IPS-NIHi11 (cell line): Measurements from ENCODE around the gene SLAMF8.

Experiments
- DNase-seq: peaks from one replicate; pipeline ENCODE4 v3.0.0; 2012; ENCODE audit warnings: mixed read lengths, low spot score

The SLAMF8 gene

DNA sequence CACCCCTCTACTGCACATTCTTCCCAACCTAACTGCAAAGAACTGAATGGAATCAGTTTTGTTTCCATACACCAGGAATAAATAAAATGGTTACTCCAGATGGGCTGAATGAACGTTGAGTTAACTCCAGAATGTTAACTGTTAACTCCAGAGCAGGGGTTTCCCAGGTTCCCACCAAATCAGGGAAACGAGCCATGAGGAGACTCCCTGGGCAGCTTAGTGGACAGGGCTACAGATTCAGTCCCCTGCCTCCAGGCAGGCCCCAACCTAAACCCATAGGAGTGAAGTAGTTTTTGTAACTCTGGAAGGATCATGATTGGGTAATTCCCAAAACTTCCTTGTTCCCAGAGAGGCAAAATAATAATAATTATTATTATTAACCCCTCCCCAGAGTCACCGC, 21.7 kb downstream of the SLAMF8 start:
- DNase-seq = no peak

DNA sequence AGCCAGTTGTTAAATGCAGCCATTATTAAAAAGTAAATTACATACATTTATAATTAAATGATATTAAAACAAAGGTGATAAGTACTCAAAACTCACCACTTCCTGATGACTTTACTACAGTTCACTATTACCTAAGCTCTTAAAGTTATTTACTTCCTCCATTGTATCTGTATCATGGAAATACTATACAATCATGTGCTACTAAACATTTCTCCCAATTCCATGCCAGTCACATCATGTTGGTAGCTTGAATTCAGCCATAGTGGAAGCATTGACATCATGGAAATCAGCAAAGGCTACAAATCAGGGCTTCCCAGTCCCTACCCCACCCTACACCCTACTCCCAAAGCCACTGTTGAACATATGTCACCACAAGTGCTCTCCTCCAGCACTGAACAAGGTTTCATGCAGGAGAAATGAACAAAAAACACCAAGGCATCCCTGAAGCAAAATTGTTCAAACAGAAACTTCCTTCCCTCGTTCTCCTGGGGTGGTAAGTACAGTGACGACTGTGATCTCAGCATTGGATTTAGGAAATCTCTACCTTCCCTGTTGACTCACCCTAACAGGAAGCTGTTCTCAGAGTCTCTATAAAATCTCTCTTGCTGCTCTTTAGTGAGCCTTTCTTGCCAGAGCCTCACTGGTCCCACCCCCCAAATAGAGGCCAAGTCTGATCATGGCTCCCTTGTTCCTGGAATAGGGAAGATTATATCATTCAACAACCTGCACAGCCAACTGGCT, 23.1 kb downstream of the SLAMF8 start:
- no peak for DNase-seq

DNA sequence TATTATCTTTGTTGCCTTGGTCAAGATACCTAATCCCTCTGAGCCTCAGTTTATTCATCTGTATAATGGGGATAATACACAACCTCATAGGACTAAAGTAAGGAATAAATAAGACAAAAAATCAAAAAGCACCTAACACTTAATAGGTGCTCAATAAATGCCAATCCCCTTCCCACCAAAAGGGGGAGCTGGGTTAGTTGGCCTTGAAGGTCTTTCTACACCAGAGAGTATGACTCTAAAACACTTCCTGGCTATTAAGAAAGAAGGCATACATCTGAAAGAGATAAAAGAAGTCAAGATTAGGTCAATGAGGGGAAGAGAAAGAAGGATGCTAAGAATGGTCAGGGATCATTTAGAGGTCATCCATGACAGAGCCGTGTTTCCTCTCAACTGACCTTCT, 24.7 kb downstream of the SLAMF8 start:
- no peak for DNase-seq

DNA sequence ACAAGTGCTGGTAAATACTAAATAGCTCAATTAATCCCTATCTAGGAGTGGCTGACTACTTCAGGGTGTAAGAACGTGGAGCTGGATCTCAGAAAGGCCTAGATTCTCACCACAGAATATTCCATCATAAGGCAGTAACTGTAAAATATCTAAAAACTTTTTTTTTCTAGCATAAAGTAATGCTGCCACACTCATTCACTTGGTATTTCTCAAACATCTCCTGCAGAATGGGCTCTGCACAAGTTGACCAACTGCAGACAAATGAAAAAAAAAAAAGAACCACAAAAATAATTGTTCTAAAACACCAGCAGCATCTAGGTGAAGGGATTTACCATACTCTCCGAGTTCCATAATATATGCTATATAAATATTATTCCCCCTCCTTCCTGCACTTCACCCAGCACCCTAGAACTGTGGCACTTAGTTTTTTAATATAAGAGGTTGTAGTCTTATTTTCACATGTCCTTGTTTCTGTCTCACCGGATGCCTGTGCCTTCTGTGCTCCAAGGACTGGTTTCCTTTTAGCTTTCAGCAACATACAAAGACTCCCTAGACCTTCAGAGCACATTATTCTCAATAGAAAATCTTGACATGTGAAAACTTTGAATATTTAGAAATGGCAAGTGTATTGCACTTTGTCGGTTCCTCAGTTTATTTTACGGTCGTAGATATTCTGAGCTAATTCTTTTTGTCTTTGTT, 26.9 kb downstream of the SLAMF8 start:
- no peak for DNase-seq

DNA sequence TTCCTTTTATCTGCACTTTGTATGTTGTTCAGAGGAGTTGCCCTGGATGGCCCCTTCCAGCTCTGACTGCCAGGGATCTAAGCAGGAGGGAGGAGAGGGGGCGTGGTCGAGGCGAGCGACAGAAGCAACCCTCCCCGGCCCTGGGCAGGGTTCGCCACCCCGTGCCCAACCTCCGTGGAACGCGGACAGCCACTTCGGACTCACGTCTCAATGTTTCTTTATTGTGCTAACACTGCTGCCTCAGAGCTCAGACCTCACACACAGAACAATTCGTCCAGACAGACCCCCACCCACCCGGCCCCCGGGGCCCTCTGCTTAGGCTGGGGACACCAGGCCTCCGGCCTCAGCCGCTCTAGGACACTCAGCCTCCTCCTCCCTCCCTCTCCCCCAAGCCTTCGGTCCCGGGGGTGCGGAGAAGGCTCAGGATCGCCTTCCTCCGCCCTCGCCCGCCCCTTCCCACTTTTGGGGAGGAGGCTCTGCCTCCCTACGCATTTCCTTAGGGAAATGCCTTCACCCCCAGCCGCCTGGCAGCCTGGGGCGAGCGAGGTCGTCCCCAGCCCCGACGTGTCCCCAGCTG, 27.5 kb downstream of the SLAMF8 start:
- peak; percentile 74 for DNase-seq

DNA sequence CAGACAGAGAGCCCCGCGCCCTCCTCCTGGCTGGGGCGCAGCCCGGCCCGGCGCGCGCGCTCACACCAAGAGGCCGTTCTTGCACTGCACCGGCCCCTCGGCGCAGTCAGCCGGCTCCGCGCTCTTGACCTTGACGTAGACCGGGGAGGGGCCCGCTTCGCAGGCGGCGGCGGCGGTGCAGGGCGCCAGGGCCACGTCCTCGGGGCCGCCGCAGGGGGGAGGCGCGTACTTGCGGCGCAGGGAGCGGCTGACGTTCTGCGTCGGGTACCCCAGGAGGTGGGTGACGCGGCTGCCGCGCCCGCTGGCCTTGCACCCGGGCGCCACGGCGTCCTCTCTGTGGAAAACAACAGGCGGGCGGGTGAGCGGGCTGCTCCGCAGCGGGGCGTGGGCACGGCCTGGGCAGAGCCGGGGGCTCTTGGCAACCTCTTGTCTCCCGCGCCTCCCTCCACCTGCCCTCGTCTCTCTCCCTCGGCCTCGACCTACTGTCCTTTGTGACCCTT, 28.1 kb downstream of the SLAMF8 start:
- peak; percentile 78 for DNase-seq

DNA sequence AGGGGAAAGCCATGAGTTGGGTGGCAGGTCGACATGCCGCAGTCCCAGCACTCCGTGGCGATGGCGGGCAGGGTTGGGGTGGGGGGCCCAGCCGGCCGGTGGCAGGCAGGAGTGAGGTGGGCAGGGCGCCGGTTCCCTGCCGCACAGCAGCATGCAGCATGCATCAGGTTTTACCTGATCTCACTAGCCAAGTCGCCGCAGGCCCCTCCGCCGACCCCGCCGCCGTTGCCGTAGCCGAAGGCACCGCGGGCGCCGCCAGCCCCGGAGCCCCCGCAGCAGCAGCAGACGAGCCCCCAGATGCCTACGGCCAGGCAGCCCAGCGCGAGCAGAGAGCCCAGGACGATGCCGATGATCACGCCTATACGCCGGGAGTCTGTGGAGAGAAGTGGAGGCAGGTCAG, 29.0 kb downstream of the SLAMF8 start:
- DNase-seq = no peak

DNA sequence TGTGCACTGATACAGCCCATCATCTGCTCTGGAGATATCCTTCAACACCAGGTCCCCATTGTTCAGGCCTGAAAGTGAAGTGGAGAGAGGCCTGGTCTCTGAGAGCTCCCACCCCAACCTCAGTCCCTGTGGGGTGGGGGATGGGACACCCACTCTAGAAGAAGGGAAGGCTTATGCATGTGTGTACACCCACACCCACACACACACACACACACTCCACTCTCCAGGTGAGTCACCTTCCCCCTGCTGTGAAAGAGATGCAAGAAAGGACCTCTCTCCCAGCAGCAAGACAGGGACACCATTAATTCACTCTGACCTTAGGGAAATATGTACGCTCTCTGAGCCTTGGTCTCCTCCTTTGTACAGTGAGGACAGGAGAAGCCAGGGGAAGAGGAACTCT, 29.9 kb downstream of the SLAMF8 start:
- no peak for DNase-seq

DNA sequence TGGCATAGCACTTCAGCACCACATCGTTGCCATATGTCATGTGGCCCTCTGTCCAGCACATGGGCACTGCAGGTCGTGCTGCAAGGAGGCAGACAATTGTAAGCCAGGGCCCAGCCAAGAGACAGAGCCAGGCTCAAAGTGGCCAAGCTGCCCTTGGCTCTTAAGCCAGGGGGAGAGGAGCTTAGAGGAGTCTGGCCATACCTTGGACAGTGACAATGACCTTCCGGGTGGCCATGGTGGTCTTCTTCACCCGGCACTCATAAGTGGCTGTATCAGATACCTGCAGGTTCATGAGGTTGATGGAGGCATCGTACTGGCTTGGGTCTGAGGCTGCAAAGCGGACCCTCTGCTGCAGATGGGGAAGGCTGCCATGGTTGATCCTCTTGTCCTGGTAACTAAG, 31.2 kb downstream of the SLAMF8 start:
- DNase-seq = no peak

DNA sequence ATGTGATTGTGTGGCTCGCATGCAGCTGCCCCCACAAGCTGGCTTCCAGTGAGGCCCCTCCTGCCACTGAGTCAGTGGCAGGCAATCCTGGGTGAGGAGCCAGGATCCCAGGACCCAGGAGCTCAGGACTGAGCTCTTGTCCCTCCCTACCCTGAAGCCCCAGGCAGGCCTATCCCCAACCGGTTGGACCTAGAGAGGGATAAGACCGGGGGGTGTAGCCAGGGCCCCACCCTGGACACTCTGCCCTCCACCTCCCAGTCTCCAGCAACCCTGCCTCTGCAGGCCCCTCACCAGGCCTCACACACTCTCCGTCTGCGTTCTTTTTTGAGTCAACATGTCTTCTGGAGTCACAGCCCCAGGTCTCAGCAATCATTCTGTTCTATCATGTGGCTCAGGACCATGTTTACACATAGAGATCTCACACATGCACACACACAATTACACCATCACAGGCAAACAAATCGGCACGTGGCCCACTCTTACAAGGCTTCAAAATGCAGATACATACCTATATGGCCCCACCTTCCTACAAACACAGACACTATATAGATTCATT, 33.2 kb downstream of the SLAMF8 start:
- no peak for DNase-seq

DNA sequence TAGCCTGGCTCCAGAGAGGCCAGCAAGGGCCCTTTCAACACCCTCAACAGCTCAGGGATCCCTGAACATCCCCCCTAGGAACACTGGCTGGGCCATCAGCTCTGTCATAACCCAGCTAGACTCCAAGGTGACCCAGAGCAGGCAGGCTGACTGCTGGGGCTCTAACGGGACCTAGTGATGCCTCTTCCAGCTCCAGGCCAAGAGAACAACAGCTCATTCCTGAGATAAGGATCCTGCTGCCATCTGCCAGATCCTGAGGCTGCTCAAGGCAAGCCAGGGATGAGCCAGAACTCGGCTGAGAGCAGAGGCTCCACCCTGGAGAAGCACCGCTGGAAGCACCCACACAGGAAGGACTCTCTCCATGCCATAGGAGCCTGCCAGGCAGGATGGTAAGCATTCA, 33.8 kb downstream of the SLAMF8 start:
- DNase-seq = no peak

DNA sequence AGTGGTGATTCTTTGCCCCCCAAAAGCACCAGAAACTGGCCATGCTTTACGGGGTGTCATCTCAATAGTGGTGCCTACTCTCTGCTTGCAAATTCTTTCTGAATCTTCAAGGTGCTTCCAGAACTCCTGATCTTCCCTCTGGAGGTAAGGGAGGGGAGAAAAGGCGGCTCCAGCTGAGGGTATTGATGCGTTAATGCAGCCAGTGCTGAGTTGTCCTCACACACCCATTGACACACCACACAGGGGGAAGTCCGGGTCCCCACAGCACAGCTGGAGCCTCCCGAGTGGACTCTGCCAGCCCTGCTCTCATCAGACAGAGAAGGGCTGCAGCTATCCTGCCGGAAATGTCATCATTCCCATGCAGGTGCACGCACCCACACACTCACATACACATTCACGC, 34.5 kb downstream of the SLAMF8 start:
- no peak for DNase-seq

DNA sequence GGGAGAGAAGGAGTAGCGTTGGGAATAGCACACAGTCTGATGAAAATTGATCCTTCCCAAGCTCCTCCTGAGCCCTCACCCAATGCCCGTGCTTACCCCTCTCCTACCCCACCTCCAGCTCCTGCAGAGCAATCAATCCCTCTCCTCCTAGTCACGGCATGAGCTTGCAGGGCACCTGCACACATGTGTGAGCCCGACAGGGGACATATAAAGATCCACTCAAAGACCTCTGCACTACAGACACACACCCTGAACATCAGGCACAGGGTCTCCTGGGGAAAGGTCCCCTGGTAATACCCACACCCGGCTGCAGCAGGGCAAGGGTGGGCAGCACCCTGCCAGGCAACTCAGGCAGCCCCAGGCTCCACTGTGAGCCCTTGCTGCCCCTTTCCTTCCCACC, 35.4 kb downstream of the SLAMF8 start:
- no peak for DNase-seq

DNA sequence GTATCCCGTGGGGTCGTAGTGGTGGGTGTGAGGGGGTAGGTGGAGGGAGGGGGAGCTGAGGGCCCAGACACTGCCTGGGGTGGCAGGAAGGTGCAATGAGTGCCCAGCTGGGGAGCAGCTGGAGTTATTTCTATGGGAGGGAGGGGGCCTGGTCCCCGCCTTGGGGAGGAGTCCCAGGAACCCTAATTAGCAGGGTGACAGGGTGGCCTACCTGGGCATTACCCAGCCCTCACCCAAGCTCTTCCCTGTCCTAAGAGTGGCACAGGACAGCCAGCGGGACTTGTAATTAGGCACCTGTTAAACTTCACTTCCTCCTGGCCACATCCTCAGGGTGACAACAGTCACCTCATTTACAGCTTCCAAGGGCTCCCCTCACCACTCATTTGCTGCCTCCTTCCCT, 35.9 kb downstream of the SLAMF8 start, which contains the start of gene VSIG8:
Gene VSIG8 (minus strand): TSS at position 101 of the 400 bp plus-strand sequence. CDS start 136 bp downstream, outside the sequence.
- DNase-seq = no peak

DNA sequence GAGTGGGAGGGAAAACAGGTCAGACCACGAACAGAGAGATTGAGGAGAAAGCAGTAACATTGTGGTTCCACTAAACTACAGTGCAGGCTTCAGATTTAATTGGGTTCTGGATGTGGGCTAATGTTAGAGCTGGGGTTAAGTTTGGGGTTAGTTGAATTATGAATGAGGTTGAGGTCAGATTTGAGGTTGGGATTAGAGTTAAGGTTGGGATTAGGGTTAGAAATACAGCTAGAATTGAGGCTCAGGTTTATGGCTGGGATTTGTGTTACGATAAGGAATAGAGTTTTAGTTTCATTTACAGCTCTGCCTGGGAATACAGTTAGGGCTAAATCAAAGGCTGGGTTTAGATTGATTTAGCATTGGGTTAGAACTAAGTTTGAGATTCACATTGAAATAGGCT, 37.6 kb downstream of the SLAMF8 start:
- no peak for DNase-seq

DNA sequence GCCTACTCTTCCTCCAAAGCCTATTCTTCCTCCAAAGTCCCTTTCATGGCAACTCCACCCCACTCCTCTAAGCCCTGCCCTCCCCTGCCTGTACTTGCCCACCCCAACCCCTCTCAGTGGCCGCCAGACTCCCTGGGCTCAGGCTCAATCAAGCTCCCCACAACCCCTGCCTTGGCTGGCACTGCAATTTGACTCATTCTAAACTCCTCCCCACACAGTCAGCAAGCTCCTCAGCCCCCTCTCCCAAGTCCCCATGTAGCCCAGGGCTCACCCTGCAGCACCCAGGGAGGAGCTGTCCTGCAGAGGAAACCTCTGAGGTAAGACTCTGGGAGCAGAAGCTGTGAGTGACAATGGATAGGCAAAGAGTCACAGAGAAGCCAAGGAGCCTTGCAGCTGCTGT, 39.4 kb downstream of the SLAMF8 start:
- DNase-seq = no peak

DNA sequence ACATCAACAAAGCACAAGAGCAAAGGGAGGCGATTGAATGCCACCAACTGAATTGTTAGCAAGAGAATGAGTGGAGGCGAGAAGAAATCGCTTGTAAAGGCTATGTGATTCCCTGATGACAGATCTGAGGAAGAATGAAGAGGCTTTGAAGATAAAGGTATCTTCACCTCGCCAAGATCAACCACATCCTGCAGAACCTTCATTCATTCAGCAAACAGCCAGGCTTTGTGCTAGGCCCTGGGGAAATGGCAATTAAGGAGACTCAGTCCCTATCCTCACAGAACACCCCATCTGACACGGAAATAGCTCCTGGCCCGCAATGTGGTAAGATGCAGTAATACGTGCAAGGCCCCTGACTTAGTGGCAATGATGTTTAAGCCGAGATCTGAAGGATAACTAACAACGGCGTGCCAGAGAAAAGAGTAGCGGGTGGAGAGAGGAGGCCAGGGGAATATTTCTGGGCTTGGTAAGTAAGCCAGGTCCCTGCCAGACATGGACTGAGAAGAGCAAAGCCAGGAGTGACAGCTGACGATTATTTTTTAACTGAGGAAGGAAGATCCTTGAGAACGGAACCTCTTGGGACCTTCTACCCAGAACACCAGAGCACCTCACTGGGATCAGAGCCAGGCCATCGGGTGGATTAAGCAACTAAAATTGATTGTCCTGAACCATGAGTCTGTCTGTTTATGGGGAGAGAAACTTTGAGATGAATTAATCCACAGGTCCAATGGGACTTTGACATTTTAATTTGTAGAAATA, 40.4 kb downstream of the SLAMF8 start:
- DNase-seq = no peak

DNA sequence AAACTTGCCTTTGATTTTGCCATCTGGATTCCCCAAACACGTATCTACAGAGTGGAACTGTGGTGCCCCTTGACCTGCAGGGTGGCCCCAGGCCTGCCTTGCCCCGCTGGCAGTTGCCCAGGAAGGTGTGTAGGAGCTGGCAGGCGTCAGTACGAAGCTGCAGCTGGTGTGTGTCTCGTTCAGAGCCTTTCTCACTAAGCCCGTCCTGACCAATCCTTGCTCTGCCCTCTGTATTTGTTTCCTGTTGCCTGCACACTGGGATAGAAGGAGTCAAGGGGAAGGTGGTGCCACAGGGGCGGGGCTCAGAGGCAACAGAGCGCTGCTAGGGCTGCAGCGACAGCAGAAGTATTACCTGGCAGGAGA, 41.0 kb downstream of the SLAMF8 start:
- peak; percentile 83 for DNase-seq

DNA sequence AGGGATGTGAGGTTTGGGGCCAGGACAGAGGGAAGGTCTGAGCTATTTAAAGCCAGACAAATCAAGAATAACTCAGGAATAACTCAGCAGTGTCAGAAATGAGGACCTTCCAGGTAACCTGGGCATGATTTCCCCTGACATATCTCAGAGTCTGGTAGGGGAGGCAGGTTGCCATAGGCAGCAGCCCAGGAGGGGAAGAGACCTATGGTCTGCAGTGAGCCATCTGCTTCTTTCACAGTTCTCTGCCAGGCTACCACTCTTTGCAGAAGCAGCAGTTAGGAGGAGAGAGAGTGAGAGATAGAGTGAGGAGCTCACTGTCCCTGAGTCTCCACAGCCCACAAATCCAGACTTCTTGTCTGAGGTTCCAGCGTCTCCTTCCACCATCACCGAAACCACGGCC, 42.1 kb downstream of the SLAMF8 start:
- no peak for DNase-seq

DNA sequence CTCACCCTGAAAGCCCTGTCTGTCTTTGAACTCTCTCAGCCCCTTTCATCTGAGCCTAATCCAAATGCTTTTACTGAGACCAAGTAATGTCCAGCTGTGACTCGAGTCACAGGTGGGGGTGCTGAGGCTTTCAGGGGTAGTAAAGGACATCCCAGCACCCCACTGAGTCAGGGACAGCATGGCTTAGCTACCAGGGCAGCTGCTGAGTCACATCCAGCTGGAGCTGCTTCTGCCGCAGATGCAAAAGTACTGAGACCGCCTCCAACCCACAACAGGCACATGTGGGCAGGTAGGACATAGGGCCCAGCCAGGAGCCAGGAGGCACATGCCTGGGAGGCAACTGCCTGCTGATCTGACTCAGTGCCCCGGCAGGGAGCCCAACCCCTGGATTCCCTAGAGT, 42.5 kb downstream of the SLAMF8 start:
- no peak for DNase-seq

DNA sequence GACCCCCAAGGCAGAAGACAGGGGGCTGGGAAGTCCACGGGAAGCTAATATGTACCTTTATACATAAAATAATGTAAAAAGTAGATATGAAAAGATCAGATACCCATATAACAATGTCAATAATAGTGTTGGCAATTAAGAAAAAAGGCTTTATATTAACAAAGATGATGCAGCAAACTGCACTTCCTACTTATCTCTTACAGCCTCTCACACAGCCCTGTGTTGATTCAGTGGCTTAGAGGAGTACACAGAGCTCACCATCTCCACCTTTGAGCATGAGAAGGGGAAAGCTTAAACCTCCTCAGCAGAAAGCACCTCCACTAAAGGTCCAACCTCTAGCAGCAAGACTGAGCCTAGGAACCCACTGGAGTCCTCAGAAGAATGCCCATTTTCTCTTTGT, 42.9 kb downstream of the SLAMF8 start:
- no peak for DNase-seq

DNA sequence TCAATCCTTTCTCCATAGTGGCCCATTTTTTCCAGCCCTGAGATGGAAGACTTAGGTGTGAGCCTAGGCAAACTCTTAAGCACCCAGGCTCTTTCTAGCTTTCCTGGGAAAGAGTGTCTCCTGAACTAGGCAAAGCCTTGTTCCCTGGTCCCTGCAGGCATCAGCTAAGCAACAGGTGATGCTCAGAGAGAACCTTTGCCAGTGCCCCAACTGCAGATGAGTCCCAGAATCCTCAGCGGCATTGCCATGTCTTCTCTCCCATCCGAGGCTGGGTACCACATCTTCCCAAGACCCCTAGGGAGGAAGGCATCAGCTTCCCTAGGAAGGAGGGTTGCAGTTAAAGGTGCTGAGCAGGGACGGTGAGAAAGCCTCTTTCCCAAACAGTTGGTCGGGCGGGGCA, 44.0 kb downstream of the SLAMF8 start:
- DNase-seq = no peak
